Mesenchymal stem cell (in vitro differentiated cells and primary cell): ENCODE results near the gene MYO18B.

Source experiments
- DNase-seq: peaks from one replicate; pipeline ENCODE4 v3.0.0-alpha.2; 2013
- H2AFZ ChIP-seq: one replicate; pipeline ENCODE4 v1.6.1; 2013; ENCODE audit warnings: low read depth, mild to moderate bottlenecking, control low read depth, inconsistent platforms, low read length, moderate library complexity
- H2AK5ac ChIP-seq: 2 replicates; pipeline ENCODE4 v1.6.1; 2013; ENCODE audit warnings: low read length, moderate library complexity, mild to moderate bottlenecking, inconsistent platforms; ENCODE audit not compliant: severe bottlenecking
- H2BK120ac ChIP-seq: one replicate; pipeline ENCODE4 v1.6.1; 2013; ENCODE audit warnings: low read depth, mild to moderate bottlenecking, inconsistent platforms, low read length, moderate library complexity
- H2BK12ac ChIP-seq, 2 experiments: one replicate each; pipeline ENCODE4 v1.6.1; 2013; ENCODE audit warnings: inconsistent platforms in 2 of 2, low read length in 2 of 2, mild to moderate bottlenecking in 2 of 2, moderate library complexity in 2 of 2, control low read depth in 1 of 2
- H2BK15ac ChIP-seq: one replicate; pipeline ENCODE4 v1.6.1; 2013; ENCODE audit warnings: mild to moderate bottlenecking, low read depth, inconsistent platforms; ENCODE audit not compliant: poor library complexity, severe bottlenecking
- H2BK5ac ChIP-seq: 2 replicates; pipeline ENCODE4 v1.6.1; 2013; ENCODE audit warnings: low read depth, mild to moderate bottlenecking, low read length, control low read depth, inconsistent platforms; ENCODE audit not compliant: poor library complexity, severe bottlenecking
- H3K14ac ChIP-seq, 2 experiments: one replicate each; pipeline ENCODE4 v1.6.1; 2013; ENCODE audit warnings: inconsistent platforms in 2 of 2, low read length in 2 of 2, control low read depth in 1 of 2, mild to moderate bottlenecking in 1 of 2, moderate library complexity in 1 of 2
- H3K18ac ChIP-seq, 2 experiments: one replicate each; pipeline ENCODE4 v1.6.1; 2013; ENCODE audit warnings: inconsistent platforms in 2 of 2, low read length in 2 of 2, control low read depth in 1 of 2, low read depth in 1 of 2, mild to moderate bottlenecking in 1 of 2
- H3K23ac ChIP-seq, 2 experiments: one replicate each; pipeline ENCODE4 v1.6.1; 2013; ENCODE audit warnings: inconsistent platforms in 2 of 2, low read length in 2 of 2, mild to moderate bottlenecking in 2 of 2, moderate library complexity in 2 of 2, control low read depth in 1 of 2
- H3K27ac ChIP-seq: 2 replicates; pipeline ENCODE4 v1.5.1; 2013; ENCODE audit warnings: mild to moderate bottlenecking, moderate library complexity, low read length, control low read depth, inconsistent platforms; ENCODE audit not compliant: poor library complexity, severe bottlenecking
- H3K27me3 ChIP-seq, 2 experiments: 2 replicates each; pipeline versions ENCODE4 v1.6.1 to v1.7.0; 2013; ENCODE audit warnings: low read length in 2 of 2, mild to moderate bottlenecking in 2 of 2, moderate library complexity in 2 of 2, control low read depth in 1 of 2, inconsistent platforms in 1 of 2; ENCODE audit not compliant: control insufficient read depth in 1 of 2, insufficient read depth in 1 of 2
- H3K36me3 ChIP-seq, 2 experiments: 2 replicates each; pipeline versions ENCODE4 v1.6.1 to v1.7.0; 2013; ENCODE audit warnings: low read length in 2 of 2, control low read depth in 1 of 2, inconsistent platforms in 1 of 2, low read depth in 1 of 2, mild to moderate bottlenecking in 1 of 2; ENCODE audit not compliant: insufficient read depth in 2 of 2, control insufficient read depth in 1 of 2
- H3K4ac ChIP-seq, 2 experiments: one replicate each; pipeline ENCODE4 v1.6.1; 2013; ENCODE audit warnings: inconsistent platforms in 2 of 2, low read length in 2 of 2, mild to moderate bottlenecking in 2 of 2, moderate library complexity in 2 of 2, control low read depth in 1 of 2, low read depth in 1 of 2
- H3K4me1 ChIP-seq: 2 replicates; pipeline ENCODE4 v1.6.1; 2013; ENCODE audit warnings: low read depth, low read length, control low read depth; ENCODE audit not compliant: control insufficient read depth, insufficient read depth
- H3K4me2 ChIP-seq: 2 replicates; pipeline ENCODE4 v1.6.1; 2013; ENCODE audit warnings: low read length, mild to moderate bottlenecking, inconsistent platforms; ENCODE audit not compliant: poor library complexity, severe bottlenecking
- H3K4me3 ChIP-seq, 2 experiments: 2 replicates each; pipeline versions ENCODE4 v1.5.1 to v1.7.0; 2013; ENCODE audit warnings: low read length in 2 of 2, mild to moderate bottlenecking in 2 of 2, control low read depth in 1 of 2, low read depth in 1 of 2; ENCODE audit not compliant: insufficient read depth in 1 of 2
- H3K79me1 ChIP-seq: replicated peaks from 2 replicates; pipeline ENCODE4 v1.6.1; 2013; ENCODE audit warnings: mild to moderate bottlenecking, control low read depth, low read length, inconsistent platforms; ENCODE audit not compliant: poor library complexity, severe bottlenecking
- H3K9ac ChIP-seq: 2 replicates; pipeline ENCODE4 v1.7.0; 2013; ENCODE audit warnings: mild to moderate bottlenecking, low read length, moderate library complexity
- H3K9me3 ChIP-seq: 2 replicates; pipeline ENCODE4 v1.7.0; 2013; ENCODE audit warnings: mild to moderate bottlenecking, low read length; ENCODE audit not compliant: control insufficient read depth
- H4K8ac ChIP-seq: one replicate; pipeline ENCODE4 v1.6.1; 2013; ENCODE audit warnings: inconsistent platforms, mild to moderate bottlenecking, low read length, moderate library complexity
- H4K91ac ChIP-seq: one replicate; pipeline ENCODE4 v1.6.1; 2013; ENCODE audit warnings: mild to moderate bottlenecking, low read length, inconsistent platforms
- WGBS: methylation state at CpG from one replicate; pipeline ENCODE4 v1.1.7; 2013; ENCODE audit warnings: mixed read lengths; 5-methylcytosine and 5-hydroxymethylcytosine counted together

Gene MYO18B

GRCh38 chr22:25806579-25806978 is 64.6 kb downstream of the MYO18B start:
- H3K36me3 ChIP-seq, result no peaks in the 10 kb centered on the region
- no peaks in the 10 kb centered on the region for H3K79me1 ChIP-seq
- H3K23ac ChIP-seq, result no peak overlapping the region
- peaks cover 7% of the 10 kb centered on the region for H3K9me3 ChIP-seq
- 76% methylated on average over 3 of the region's 4 CpGs for WGBS
- H3K4me1 ChIP-seq, result no peaks in the 10 kb centered on the region
- H3K4ac ChIP-seq, result no peak overlapping the region
- H3K27me3 ChIP-seq, result peaks cover 0 to 10% of the 10 kb centered on the region in 2 experiments
- H2AFZ ChIP-seq, result no peak overlapping the region
- no peak overlapping the region for H2BK15ac ChIP-seq
- no peak overlapping the region for H3K14ac ChIP-seq
- H4K8ac ChIP-seq, result no peak overlapping the region
- no peak overlapping the region for H4K91ac ChIP-seq
- no peak overlapping the region for H2BK120ac ChIP-seq
- H2BK5ac ChIP-seq, result no peak overlapping the region
- H3K4me2 ChIP-seq, result no peak overlapping the region
- H3K18ac ChIP-seq, result no peak overlapping the region
- H2AK5ac ChIP-seq, result no peak overlapping the region
- DNase-seq, result no peak
- H3K9ac ChIP-seq, result no peak overlapping the region
- H3K27ac ChIP-seq, result no peak overlapping the region
- H3K4me3 ChIP-seq, result no peak overlapping the region
- H2BK12ac ChIP-seq, result no peak overlapping the region

GRCh38 chr22:25814685-25815084 is 72.7 kb downstream of the MYO18B start:
- Histone ChIP-seq H3K23ac (no peak overlapping the region), H3K9me3 (no peaks in the 10 kb centered on the region), H3K18ac (no peak overlapping the region), H3K27ac (no peak overlapping the region), H2BK120ac (no peak overlapping the region), H3K4me1 (no peaks in the 10 kb centered on the region), H3K4ac (no peak overlapping the region), H4K91ac (no peak overlapping the region), H4K8ac (no peak overlapping the region), H2BK15ac (no peak overlapping the region), H3K27me3 (peaks cover 0 to 13% of the 10 kb centered on the region in 2 experiments), H3K4me2 (no peak overlapping the region), H2AFZ (no peak overlapping the region), H3K4me3 (no peak overlapping the region), H3K36me3 (no peaks in the 10 kb centered on the region), H2BK12ac (no peak overlapping the region), H3K9ac (no peak overlapping the region), H3K14ac (no peak overlapping the region), H3K79me1 (no peaks in the 10 kb centered on the region), H2BK5ac (no peak overlapping the region), H2AK5ac (no peak overlapping the region)
- WGBS, result no CpG with 5 or more reads among the region's 1 CpG
- DNase-seq, result no peak

GRCh38 chr22:25815561-25815960 is 73.6 kb downstream of the MYO18B start:
- Histone ChIP-seq H3K18ac (no peak overlapping the region), H3K79me1 (no peaks in the 10 kb centered on the region), H3K4me3 (no peak overlapping the region), H3K27ac (no peak overlapping the region), H2AFZ (no peak overlapping the region), H4K8ac (no peak overlapping the region), H2AK5ac (no peak overlapping the region), H3K4ac (no peak overlapping the region), H3K4me2 (no peak overlapping the region), H2BK12ac (no peak overlapping the region), H3K4me1 (no peaks in the 10 kb centered on the region), H2BK5ac (no peak overlapping the region), H3K36me3 (no peaks in the 10 kb centered on the region), H3K23ac (no peak overlapping the region), H3K9ac (no peak overlapping the region), H3K27me3 (peaks cover 0 to 13% of the 10 kb centered on the region in 2 experiments), H4K91ac (no peak overlapping the region), H3K9me3 (no peaks in the 10 kb centered on the region), H2BK15ac (no peak overlapping the region), H3K14ac (no peak overlapping the region), H2BK120ac (no peak overlapping the region)
- no peak for DNase-seq
- WGBS, result 80% methylated on average over 1 of the region's 2 CpGs

- Histone ChIP-seq H3K36me3 (no peaks in the 10 kb centered on the region), H3K4me1 (no peaks in the 10 kb centered on the region), H3K9me3 (no peaks in the 10 kb centered on the region), H3K23ac (no peak overlapping the region), H4K8ac (no peak overlapping the region), H2AFZ (no peak overlapping the region), H3K79me1 (no peaks in the 10 kb centered on the region), H2AK5ac (no peak overlapping the region), H3K18ac (no peak overlapping the region), H3K14ac (no peak overlapping the region), H3K27ac (no peak overlapping the region), H3K27me3 (peaks cover 0 to 13% of the 10 kb centered on the region in 2 experiments), H4K91ac (no peak overlapping the region), H3K9ac (no peak overlapping the region), H2BK15ac (no peak overlapping the region), H3K4me2 (no peak overlapping the region), H2BK5ac (no peak overlapping the region), H3K4me3 (no peak overlapping the region), H3K4ac (no peak overlapping the region), H2BK120ac (no peak overlapping the region), H2BK12ac (no peak overlapping the region)
- DNase-seq, result no peak
- WGBS, result 89% methylated on average over 6 of the region's 7 CpGs
Observed at GRCh38 chr22:25816522-25817059, 74.6 kb downstream of the MYO18B start.
